ENCODE measurements around the gene GADD45B.
"Not testable (repeated sequence)": the region's sequence is repeated elsewhere in the genome, so short reads cannot be mapped to it uniquely, and the experiment has no call there.

The GADD45B gene

GRCh38 chr19:2488405-2488941, 12.5 kb downstream of the GADD45B start:
- no peak for DNase-seq (ENCODE audit: low read depth)

- DNase-seq (ENCODE audit: low read depth) = no peak
Measured at GRCh38 chr19:2488942-2489731, 13.2 kb downstream of the GADD45B start.

- no peak for DNase-seq (ENCODE audit: low read depth)
Measured at GRCh38 chr19:2490659-2491058, 14.7 kb downstream of the GADD45B start.

GRCh38 chr19:2491130-2491801, 15.3 kb downstream of the GADD45B start:
- DNase-seq (ENCODE audit: low read depth) = no peak

GRCh38 chr19:2492870-2493269, 16.9 kb downstream of the GADD45B start:
- DNase-seq (ENCODE audit: low read depth) = no peak

- not testable (repeated sequence) for DNase-seq (ENCODE audit: low read depth)
Measured at GRCh38 chr19:2493448-2493847, 17.5 kb downstream of the GADD45B start.

GRCh38 chr19:2494084-2494446, 18.1 kb downstream of the GADD45B start:
- DNase-seq (ENCODE audit: low read depth) = no peak

GRCh38 chr19:2494447-2495129, 18.7 kb downstream of the GADD45B start:
- peak; percentile 38 for DNase-seq (ENCODE audit: low read depth)

- peak; percentile 17 for DNase-seq (ENCODE audit: low read depth)
Measured at GRCh38 chr19:2495130-2495641, 19.3 kb downstream of the GADD45B start.

GRCh38 chr19:2495651-2496316, 19.9 kb downstream of the GADD45B start:
- DNase-seq (ENCODE audit: low read depth) = no peak

GRCh38 chr19:2497186-2497585, 21.3 kb downstream of the GADD45B start:
- no peak for DNase-seq (ENCODE audit: low read depth)

GRCh38 chr19:2500156-2500555, 24.2 kb downstream of the GADD45B start:
- no peak for DNase-seq (ENCODE audit: low read depth)

GRCh38 chr19:2500841-2501261, 24.9 kb downstream of the GADD45B start:
- DNase-seq (ENCODE audit: low read depth) = no peak

- peak; percentile 67 for DNase-seq (ENCODE audit: low read depth)
Measured at GRCh38 chr19:2503521-2504109, 27.7 kb downstream of the GADD45B start.

GRCh38 chr19:2506656-2507055, 30.7 kb downstream of the GADD45B start:
- not testable (repeated sequence) for DNase-seq (ENCODE audit: low read depth)

- no peak for DNase-seq (ENCODE audit: low read depth)
Measured at GRCh38 chr19:2507109-2507508, 31.2 kb downstream of the GADD45B start.

GRCh38 chr19:2509096-2509495, 33.2 kb downstream of the GADD45B start:
- no peak for DNase-seq (ENCODE audit: low read depth)

GRCh38 chr19:2511570-2511969, 35.6 kb downstream of the GADD45B start:
- DNase-seq (ENCODE audit: low read depth) = no peak

- no peak for DNase-seq (ENCODE audit: low read depth)
Measured at GRCh38 chr19:2511991-2512390, 36.1 kb downstream of the GADD45B start.

- no peak for DNase-seq (ENCODE audit: low read depth)
Measured at GRCh38 chr19:2512523-2513431, 36.9 kb downstream of the GADD45B start.

All from stimulated activated CD8-positive, alpha-beta memory T cell treated with anti-CD3 and anti-CD28 coated beads, Interleukin-12 subunit alpha, Interleukin-12 subunit beta, amount 100 ng/mL, for 4 hours (primary cell).